Fibroblast of mammary gland (primary cell): ENCODE measurements around the gene CDK4.

Experiments
- DNase-seq: peaks from one replicate; pipeline ENCODE4 v3.0.0-alpha.2; 2010; ENCODE audit warnings: low read depth
- H3K4me3 ChIP-seq: 2 replicates; pipeline ENCODE4 v1.5.1; 2011; ENCODE audit warnings: low read depth, mild to moderate bottlenecking, low read length, moderate library complexity; ENCODE audit not compliant: control insufficient read depth
- TF ChIP-seq, protein P1 (sequence below): conservative IDR thresholded peaks from 2 replicates; pipeline ENCODE4 v1.5.1; 2011; ENCODE audit warnings: low read depth, low read length, inconsistent platforms; ENCODE audit not compliant: control insufficient read depth, insufficient read depth

Gene CDK4

DNA sequence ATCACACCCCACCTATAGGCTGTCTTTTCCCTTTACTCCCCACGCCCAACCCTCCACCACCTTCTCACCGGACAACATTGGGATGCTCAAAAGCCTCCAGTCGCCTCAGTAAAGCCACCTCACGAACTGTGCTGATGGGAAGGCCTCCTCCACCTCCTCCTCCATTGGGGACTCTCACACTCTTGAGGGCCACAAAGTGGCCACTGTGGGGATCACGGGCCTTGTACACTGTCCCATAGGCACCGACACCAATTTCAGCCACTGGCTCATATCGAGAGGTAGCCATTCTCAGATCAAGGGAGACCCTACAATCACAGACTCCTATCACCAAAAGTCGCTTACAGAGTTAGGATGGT, 700 bp downstream of the CDK4 start:
- TF ChIP-seq, protein P1, sequence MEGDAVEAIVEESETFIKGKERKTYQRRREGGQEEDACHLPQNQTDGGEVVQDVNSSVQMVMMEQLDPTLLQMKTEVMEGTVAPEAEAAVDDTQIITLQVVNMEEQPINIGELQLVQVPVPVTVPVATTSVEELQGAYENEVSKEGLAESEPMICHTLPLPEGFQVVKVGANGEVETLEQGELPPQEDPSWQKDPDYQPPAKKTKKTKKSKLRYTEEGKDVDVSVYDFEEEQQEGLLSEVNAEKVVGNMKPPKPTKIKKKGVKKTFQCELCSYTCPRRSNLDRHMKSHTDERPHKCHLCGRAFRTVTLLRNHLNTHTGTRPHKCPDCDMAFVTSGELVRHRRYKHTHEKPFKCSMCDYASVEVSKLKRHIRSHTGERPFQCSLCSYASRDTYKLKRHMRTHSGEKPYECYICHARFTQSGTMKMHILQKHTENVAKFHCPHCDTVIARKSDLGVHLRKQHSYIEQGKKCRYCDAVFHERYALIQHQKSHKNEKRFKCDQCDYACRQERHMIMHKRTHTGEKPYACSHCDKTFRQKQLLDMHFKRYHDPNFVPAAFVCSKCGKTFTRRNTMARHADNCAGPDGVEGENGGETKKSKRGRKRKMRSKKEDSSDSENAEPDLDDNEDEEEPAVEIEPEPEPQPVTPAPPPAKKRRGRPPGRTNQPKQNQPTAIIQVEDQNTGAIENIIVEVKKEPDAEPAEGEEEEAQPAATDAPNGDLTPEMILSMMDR, result no peak

DNA sequence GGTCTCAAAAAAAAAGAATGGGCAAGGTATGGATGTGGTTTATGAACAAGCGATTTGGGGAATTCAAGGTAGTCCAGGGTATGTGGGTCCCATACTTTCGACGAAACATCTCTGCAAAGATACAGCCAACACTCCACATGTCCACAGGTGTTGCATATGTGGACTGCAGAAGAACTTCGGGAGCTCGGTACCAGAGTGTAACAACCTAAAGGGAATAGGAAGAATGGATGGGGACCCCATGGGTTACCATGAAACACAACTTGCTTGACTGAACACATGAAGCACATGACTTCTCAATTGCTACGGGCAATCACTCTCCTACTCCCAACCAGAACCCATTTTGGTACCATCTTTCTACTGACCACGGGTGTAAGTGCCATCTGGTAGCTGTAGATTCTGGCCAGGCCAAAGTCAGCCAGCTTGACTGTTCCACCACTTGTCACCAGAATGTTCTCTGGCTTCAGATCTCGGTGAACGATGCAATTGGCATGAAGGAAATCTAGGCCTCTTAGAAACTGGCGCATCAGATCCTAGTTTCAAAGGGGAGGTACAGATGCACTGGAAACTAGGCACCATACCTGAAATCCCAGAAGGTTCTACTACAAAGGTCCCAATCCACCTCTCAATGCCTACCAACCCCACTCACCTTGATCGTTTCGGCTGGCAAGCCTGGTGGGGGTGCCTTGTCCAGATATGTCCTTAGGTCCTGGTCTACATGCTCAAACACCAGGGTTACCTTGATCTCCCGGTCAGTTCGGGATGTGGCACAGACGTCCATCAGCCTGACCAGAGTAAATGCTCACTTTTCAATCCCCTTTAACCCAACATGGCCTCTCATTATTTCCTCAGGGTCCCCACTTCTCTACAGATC, 1.3 kb downstream of the CDK4 start:
- peak overlapping the region; percentile 89 for H3K4me3 ChIP-seq
- TF ChIP-seq, protein P1, result no peak
- no peak for DNase-seq

More for the DNA sequence above, 700 bp downstream of the CDK4 start:
- DNase-seq, result no peak
- H3K4me3 ChIP-seq, result peak overlapping the region; percentile 89

DNA sequence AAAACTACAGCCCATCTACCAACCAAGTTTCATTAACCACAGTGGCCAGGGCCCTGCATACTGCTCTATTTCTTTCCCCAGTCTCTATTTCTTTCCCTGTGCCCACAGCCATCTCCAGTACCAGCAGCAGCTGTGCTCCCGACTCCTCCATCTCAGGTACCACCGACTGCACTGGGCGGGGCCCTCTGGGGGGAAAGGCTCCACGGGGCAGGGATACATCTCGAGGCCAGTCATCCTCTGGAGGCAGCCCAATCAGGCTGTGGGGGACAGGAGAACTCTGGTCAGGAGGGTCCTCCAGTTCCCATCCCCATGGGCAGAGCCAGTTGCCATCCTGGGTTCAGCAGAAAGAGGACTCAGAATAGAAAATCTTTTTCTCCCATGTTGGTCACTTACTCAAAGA, 3.0 kb downstream of the CDK4 start:
- no peak for DNase-seq
- TF ChIP-seq, protein P1, result no peak

DNA sequence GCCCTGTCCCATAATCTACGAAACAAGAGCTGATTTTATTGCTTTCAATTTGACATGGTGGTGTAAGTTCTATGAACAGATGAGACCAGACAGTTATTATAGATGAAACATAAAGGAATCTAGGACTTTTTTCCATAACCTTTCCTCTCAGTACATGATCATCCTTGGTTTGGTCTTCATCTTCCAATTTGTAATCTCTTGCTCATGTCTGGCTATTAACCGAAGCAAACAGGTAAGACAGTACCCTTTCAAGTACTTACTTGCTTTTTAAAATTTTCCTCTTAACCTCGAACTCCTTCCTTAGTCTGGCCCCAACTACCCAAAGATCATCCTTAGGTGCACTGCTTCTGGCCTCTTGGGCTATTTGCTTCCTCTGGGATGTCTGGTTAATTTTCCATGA, 6.1 kb downstream of the CDK4 start:
- peak overlapping the region; percentile 97 for H3K4me3 ChIP-seq
- TF ChIP-seq, protein P1, result no peak
- no peak for DNase-seq

More for the DNA sequence above, 3.0 kb downstream of the CDK4 start:
- H3K4me3 ChIP-seq, result no peak overlapping the region

DNA sequence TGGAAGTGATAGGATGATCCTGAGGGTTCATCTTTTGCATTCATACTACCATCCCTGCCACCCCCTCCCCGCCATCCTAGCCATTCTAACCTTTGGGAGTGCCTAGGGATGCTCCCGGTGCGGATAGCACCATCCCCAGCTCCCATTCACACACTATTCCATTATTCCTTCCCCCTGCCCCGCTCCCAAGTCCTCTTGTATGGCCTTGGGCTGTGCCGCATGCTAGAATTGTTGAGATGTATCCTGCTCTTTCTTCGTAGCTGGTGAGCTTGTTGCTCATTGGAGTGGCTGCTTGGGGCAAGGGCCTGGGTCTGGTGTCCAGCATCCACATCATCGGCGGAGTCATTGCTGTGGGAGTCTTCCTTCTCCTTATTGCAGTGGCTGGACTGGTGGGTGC, 6.6 kb downstream of the CDK4 start:
- H3K4me3 ChIP-seq, result peak overlapping the region; percentile 97
- no peak for DNase-seq
- TF ChIP-seq, protein P1, result no peak

DNA sequence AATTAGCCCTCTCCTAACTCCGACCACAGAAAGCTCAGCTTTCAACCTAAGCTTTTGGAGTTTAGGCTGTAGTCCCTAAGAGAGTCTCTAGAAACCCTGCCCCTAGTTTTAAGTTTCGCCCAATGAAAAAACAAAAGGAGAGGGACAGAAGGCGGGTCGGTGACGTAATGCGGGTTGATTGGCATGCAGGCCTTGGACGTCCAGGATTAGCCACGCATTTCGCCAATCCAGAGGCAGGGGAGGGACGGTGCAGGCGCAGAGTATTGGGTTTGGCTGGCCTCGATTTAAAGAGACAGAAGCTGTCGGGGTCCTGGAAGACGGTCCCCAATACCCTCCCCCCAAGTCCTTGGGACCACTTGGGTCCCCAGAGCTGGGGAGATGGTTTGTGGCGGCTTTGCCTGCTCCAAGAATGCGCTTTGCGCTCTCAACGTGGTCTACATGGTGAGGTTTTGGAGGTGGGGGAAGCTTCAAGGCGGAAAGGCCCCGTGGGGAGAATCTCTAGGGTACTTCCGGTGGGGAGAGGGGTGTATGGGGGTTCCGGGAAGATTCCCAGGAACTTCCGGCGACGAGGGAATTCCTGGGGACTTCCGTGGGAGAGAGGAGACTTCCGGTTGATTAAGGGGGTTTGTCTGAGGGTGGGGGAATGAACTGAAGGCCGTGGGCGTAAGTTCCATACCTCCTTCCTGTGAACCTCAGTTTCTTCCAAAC, 7.2 kb downstream of the CDK4 start, which contains the start of gene TSPAN31:
TSS of gene TSPAN31 (plus strand) at position 263 of the 708 bp plus-strand sequence. CDS start at position 379, 116 bp downstream.
- peak; percentile 99 for DNase-seq
- H3K4me3 ChIP-seq, result peak within 1 kb of the TSS; percentile 97
- TF ChIP-seq, protein P1, result no peak
